Smooth muscle cell (in vitro differentiated cells): ENCODE data around the gene IFTAP. TPM values are rescaled to one million over a fixed set of nuclear protein-coding genes. Genes with fewer than 3 reads are reported as not detected.
"Not testable (repeated sequence)": the region's sequence is repeated elsewhere in the genome, so short reads cannot be mapped to it uniquely, and the experiment has no call there.

Source experiments
- DNase-seq: peaks from one replicate; lab custom pipeline; 2025; ENCODE audit not compliant: unreplicated experiment; lab: John Stamatoyannopoulos, UW
- H2AFZ ChIP-seq: fragments of 200-600 bp; sonication (generic); 2 replicates; pipeline ENCODE4 v1.6.0; 2016; ENCODE audit warnings: antibody characterized with exemption, low read depth, mild to moderate bottlenecking
- H3F3A ChIP-seq: fragments of 200-600 bp; sonication (generic); 2 replicates; pipeline ENCODE4 v1.6.0; 2017; ENCODE audit warnings: antibody characterized with exemption, low read depth
- H3K27ac ChIP-seq: fragments of 200-600 bp; sonication (generic); 2 replicates; pipeline ENCODE4 v1.5.1; 2016; ENCODE audit warnings: low read depth, mild to moderate bottlenecking
- H3K27me3 ChIP-seq: fragments of 200-600 bp; sonication (generic); 2 replicates; pipeline ENCODE4 v1.6.1; 2016; ENCODE audit warnings: low read depth, mild to moderate bottlenecking
- H3K36me3 ChIP-seq: fragments of 200-600 bp; sonication (generic); 2 replicates; pipeline ENCODE4 v1.5.1; 2016; ENCODE audit warnings: low read depth
- H3K4me1 ChIP-seq: fragments of 200-600 bp; sonication (generic); 2 replicates; pipeline ENCODE4 v1.5.1; 2016; ENCODE audit warnings: low read depth
- H3K4me2 ChIP-seq: fragments of 200-600 bp; sonication (generic); 2 replicates; pipeline ENCODE4 v1.6.0; 2016; ENCODE audit warnings: mild to moderate bottlenecking
- H3K4me3 ChIP-seq: fragments of 200-600 bp; sonication (generic); 2 replicates; pipeline ENCODE4 v1.5.1; 2016; ENCODE audit warnings: mild to moderate bottlenecking
- H3K79me2 ChIP-seq: fragments of 200-600 bp; sonication (generic); 2 replicates; pipeline ENCODE4 v1.6.0; 2016; ENCODE audit warnings: low read depth, mild to moderate bottlenecking
- H3K9ac ChIP-seq: fragments of 200-600 bp; sonication (generic); 2 replicates; pipeline ENCODE4 v1.6.0; 2016; ENCODE audit warnings: low read depth
- H3K9me3 ChIP-seq: fragments of 200-600 bp; sonication (generic); replicated peaks from 2 replicates; pipeline ENCODE4 v1.5.1; 2016; ENCODE audit warnings: low read depth
- H4K20me1 ChIP-seq: fragments of 200-600 bp; sonication (generic); 2 replicates; pipeline ENCODE4 v1.6.0; 2016; ENCODE audit warnings: low read depth
- WGBS: methylation state at CpG from one replicate; pipeline ENCODE4 v1.1.7; 2016; ENCODE audit warnings: low lambda C conversion rate; 5-methylcytosine and 5-hydroxymethylcytosine counted together
- polyA plus RNA-seq: library from polyadenylated mRNA; unstranded; fragments of >200 nt; fragmentation: Nextera tagmentation; extraction: Ambion mirVana; gene quantifications from 2 replicates; pipeline ENCODE4 v1.2.1, GENCODE V29; 2016
- total RNA-seq: library from RNA; depleted of rRNA; stranded (reverse); fragments of >200 nt; gene quantifications from 2 replicates; pipeline ENCODE4 v1.2.3, GENCODE V29; 2014
- TF ChIP-seq, protein P1 (sequence below): fragments of 200-600 bp; sonication (generic); IDR thresholded peaks from 2 replicates; pipeline ENCODE4 v1.5.1; 2017; ENCODE audit warnings: borderline replicate concordance, mild to moderate bottlenecking, antibody characterized with exemption; ENCODE audit not compliant: insufficient read depth, poor library complexity, severe bottlenecking

IFTAP gene, protein sequence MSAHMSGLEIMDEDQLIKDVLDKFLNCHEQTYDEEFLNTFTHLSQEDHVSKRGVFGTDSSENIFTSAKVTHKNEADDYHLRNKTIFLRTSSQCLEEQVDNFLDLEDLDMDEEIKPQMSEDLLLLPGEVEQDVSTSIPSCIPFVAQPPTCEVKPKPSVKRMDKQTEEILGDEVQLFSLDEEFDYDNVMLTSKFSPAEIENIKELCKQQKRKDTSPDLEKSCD
- total RNA-seq (17.8 and 41.8 TPM in 2 replicates), polyA plus RNA-seq (24.7 and 33.1 TPM in 2 replicates)

DNA sequence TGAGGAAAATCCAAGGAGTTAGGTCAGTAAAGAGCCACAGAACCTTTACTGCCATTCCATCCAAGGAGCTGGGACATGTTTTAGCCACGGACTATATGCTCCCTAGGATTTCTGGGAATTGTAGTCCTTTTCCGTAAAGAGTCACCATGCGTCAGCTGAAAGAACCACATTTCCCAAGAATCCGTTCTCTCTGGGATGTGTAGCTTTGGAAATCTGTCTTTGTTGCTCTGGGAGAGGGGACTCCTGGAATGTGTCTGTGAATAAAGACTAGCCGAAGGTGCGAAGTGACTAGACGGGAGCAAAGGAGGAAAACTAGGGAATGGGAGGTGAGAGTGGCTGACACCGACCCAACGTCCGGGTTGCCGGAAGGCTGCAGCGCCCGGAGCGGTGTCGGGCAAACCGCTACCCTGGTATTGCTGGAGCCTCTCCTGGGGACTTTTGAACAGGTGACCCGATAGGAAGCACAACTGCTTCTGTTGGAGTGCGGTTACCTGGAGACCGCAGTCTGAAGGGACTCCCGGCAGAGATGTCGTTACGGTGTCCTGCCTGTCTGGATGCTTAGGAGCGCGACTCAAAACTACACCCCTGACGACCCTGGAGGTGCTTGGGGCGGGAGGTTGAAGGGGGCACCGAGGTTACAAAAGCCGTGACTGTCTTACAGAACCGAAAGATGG, at the start of gene IFTAP:
Gene IFTAP, plus strand, starts transcription at position 187 of the 674 bp plus-strand sequence. CDS start 15,602 bp downstream, outside the sequence.
- TF ChIP-seq, protein P1, sequence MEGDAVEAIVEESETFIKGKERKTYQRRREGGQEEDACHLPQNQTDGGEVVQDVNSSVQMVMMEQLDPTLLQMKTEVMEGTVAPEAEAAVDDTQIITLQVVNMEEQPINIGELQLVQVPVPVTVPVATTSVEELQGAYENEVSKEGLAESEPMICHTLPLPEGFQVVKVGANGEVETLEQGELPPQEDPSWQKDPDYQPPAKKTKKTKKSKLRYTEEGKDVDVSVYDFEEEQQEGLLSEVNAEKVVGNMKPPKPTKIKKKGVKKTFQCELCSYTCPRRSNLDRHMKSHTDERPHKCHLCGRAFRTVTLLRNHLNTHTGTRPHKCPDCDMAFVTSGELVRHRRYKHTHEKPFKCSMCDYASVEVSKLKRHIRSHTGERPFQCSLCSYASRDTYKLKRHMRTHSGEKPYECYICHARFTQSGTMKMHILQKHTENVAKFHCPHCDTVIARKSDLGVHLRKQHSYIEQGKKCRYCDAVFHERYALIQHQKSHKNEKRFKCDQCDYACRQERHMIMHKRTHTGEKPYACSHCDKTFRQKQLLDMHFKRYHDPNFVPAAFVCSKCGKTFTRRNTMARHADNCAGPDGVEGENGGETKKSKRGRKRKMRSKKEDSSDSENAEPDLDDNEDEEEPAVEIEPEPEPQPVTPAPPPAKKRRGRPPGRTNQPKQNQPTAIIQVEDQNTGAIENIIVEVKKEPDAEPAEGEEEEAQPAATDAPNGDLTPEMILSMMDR, result no peak
- Histone ChIP-seq H3K9me3 (no peaks in the 10 kb centered on the region), H3K79me2 (no peaks in the 10 kb centered on the region), H3F3A (no peaks in the 10 kb centered on the region), H3K27me3 (peaks cover 29% of the 10 kb centered on the region), H3K9ac (peak within 1 kb of the TSS; percentile 42), H4K20me1 (no peaks in the 10 kb centered on the region), H3K36me3 (no peaks in the 10 kb centered on the region), H3K4me2 (peak within 1 kb of the TSS; percentile 86), H3K4me1 (peaks cover 7% of the 10 kb centered on the region), H2AFZ (peak within 1 kb of the TSS; percentile 95), H3K27ac (no peak within 1 kb of the TSS), H3K4me3 (peak within 1 kb of the TSS; percentile 74)
- DNase-seq, result no peak
- under 1% methylated on average over 29 of the region's 29 CpGs for WGBS

GRCh38 chr11:36550385-36551115, 43.8 kb upstream of the IFTAP start:
- Histone ChIP-seq H3K4me3 (no peak overlapping the region), H3F3A (no peaks in the 10 kb centered on the region), H3K36me3 (no peaks in the 10 kb centered on the region), H3K27me3 (no peaks in the 10 kb centered on the region), H3K9ac (no peak overlapping the region), H2AFZ (no peak overlapping the region), H3K79me2 (no peaks in the 10 kb centered on the region), H3K9me3 (no peaks in the 10 kb centered on the region), H4K20me1 (no peaks in the 10 kb centered on the region), H3K27ac (no peak overlapping the region), H3K4me2 (no peak overlapping the region), H3K4me1 (no peaks in the 10 kb centered on the region)
- 64% methylated on average over 1 of the region's 1 CpG for WGBS
- TF ChIP-seq, protein P1, result no peak
- no peak for DNase-seq

- not testable (repeated sequence) for H3K9me3 ChIP-seq, H3K27ac ChIP-seq, H3K79me2 ChIP-seq, H3F3A ChIP-seq, H2AFZ ChIP-seq, H3K36me3 ChIP-seq, H3K27me3 ChIP-seq, H3K4me1 ChIP-seq, H3K9ac ChIP-seq, H3K4me3 ChIP-seq, H4K20me1 ChIP-seq, H3K4me2 ChIP-seq, DNase-seq
- WGBS, result 85% methylated on average over 15 of the region's 17 CpGs
Observed at GRCh38 chr11:36557390-36557789, 36.9 kb upstream of the IFTAP start.

DNA sequence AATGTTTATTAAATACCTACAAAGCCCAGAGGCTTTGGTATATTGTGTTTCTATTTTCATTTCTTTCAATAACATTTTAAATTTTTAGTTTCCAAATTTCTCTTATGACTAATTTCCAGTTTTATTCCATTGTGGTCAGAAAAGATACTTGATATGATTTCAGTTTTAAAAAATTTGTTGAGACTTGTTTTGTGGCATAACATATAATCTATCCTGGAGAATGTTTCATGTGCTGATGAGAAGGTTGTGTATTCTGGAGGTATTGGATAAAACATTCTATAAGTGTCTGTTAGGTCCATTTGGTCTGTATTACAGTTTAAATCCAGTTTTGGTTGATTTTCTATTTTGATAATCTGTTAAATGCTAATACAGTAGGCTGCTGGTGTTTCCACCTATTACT, 36.3 kb upstream of the IFTAP start:
- Histone ChIP-seq H3K4me1 (no peaks in the 10 kb centered on the region), H3K27me3 (no peaks in the 10 kb centered on the region), H4K20me1 (no peaks in the 10 kb centered on the region), H3K4me2 (no peak overlapping the region), H3K4me3 (no peak overlapping the region), H3K9me3 (no peaks in the 10 kb centered on the region), H3K9ac (no peak overlapping the region), H3F3A (no peaks in the 10 kb centered on the region), H3K27ac (no peak overlapping the region), H2AFZ (no peak overlapping the region), H3K79me2 (no peaks in the 10 kb centered on the region), H3K36me3 (no peaks in the 10 kb centered on the region)
- DNase-seq, result no peak
- TF ChIP-seq, protein P1, result no peak
